Adrenal gland (tissue), 12 donors: ENCODE results near the gene HOXA1. TPM values are rescaled to one million over a fixed set of nuclear protein-coding genes. Genes with fewer than 3 reads are reported as not detected.

Experiments used
- DNase-seq, 7 donors: peaks; one replicate each; pipeline ENCODE4 v3.0.0-alpha.2; 2019 to 2020
- H3K27ac ChIP-seq, 5 donors: fragments of 200-600 bp; sonication (generic) in 4 of 5; 1 replicate in 3 of 5; 2 replicates in 2 of 5; pipeline versions ENCODE4 v1.5.1 to v1.8.0; 2016 to 2020; ENCODE audit warnings: mild to moderate bottlenecking in 1 of 5
- H3K27me3 ChIP-seq: fragments of 200-600 bp; 2 replicates; pipeline ENCODE4 v1.8.0; 2021
- H3K36me3 ChIP-seq, 2 donors: fragments of 200-600 bp; replicated peaks in 1 of 2; 1 replicate in 1 of 2; 2 replicates in 1 of 2; pipeline versions ENCODE4 v1.5.1 to v1.8.0; 2018 to 2022
- H3K4me1 ChIP-seq, 2 donors: fragments of 200-600 bp; replicated peaks in 1 of 2; 1 replicate in 1 of 2; 2 replicates in 1 of 2; pipeline versions ENCODE4 v1.5.1 to v1.8.0; 2018 to 2021
- H3K4me3 ChIP-seq, 4 donors: fragments of 200-600 bp; sonication (generic) in 3 of 4; one replicate each; pipeline ENCODE4 v1.5.1; 2016 to 2018
- H3K9me3 ChIP-seq, 3 donors: fragments of 200-600 bp; sonication (generic) in 1 of 3; replicated peaks in 1 of 3; 1 replicate in 2 of 3; 2 replicates in 1 of 3; pipeline versions ENCODE4 v1.5.1 to v1.8.0; 2016 to 2021
- POLR2A ChIP-seq, 2 donors: fragments of 450-650 bp; IDR thresholded peaks; one replicate each; pipeline ENCODE4 v1.6.1; 2017; ENCODE audit warnings: antibody characterized with exemption in 2 of 2, mild to moderate bottlenecking in 2 of 2, moderate library complexity in 1 of 2
- WGBS, 4 donors: extraction: QIAGEN DNeasy Blood & Tissue Kit in 2 of 4; methylation state at CpG; one replicate each; pipeline versions ENCODE4 v1.1.5 to v1.1.7; 2013 to 2017; 5-methylcytosine and 5-hydroxymethylcytosine counted together
- intact Hi-C, 2 donors: fragments of 100-400 bp; cut with DNase I; formaldehyde crosslinking; loops; one replicate each; pipeline versions ENCODE4 v1.14.1 to v1.15.0; 2022 to 2023
- polyA plus RNA-seq, 3 donors: library from polyadenylated mRNA; stranded (reverse); fragments of 200-250 nt in 2 of 3; fragments of 350-450 nt in 1 of 3; fragmentation: Illumina TruSeq in 1 of 3; extraction: RNeasy Lipid Tissue Mini Kit (QIAGEN cat#74804) in 1 of 3; gene quantifications; one replicate each; pipeline ENCODE4 v1.2.3, GENCODE V29; 2013 to 2014
- total RNA-seq, 9 donors: library from RNA; depleted of rRNA in 4 of 9; stranded (reverse); fragments of >200 nt in 4 of 9; fragments of 120-200 nt in 1 of 9; fragmentation: NEBNext Ultra II Directional in 1 of 9; extraction: Animal tissue kit (Norgen Biotek cat#: 25700) in 1 of 9; gene quantifications; one replicate each; pipeline versions ENCODE4 v1.1.0 to v1.2.4, GENCODE V29; 2013 to 2023
- TF ChIP-seq, protein P1 (sequence below), 6 experiments: fragments of 450-650 bp in 4 of 6; fragments of 200-600 bp in 2 of 6; sonication (generic) in 1 of 6; IDR thresholded peaks; 1 replicate in 5 of 6; 2 replicates in 1 of 6; pipeline versions ENCODE4 v1.5.1 to v1.8.0; 2016 to 2021; ENCODE audit warnings: antibody characterized with exemption in 6 of 6, mild to moderate bottlenecking in 2 of 6, moderate library complexity in 1 of 6
- donor health status: healthy with polysubstance abuse.
- donor health status: Bipolar disorder and iron deficiency.
- donor health status: DM: yes; HTN: yes; CAD: no.
- donor health status: DM: no; HTN: no; CAD: no.
- donor health status: DM: no; HTN: no; CAD: no.
- donor health status: DM: yes; HTN: yes; CAD: no.

Gene HOXA1
- total and polyA plus RNA-seq, 12 donors: 0.18 to 4.4 (median 0.90) TPM; not detected in 1

DNA sequence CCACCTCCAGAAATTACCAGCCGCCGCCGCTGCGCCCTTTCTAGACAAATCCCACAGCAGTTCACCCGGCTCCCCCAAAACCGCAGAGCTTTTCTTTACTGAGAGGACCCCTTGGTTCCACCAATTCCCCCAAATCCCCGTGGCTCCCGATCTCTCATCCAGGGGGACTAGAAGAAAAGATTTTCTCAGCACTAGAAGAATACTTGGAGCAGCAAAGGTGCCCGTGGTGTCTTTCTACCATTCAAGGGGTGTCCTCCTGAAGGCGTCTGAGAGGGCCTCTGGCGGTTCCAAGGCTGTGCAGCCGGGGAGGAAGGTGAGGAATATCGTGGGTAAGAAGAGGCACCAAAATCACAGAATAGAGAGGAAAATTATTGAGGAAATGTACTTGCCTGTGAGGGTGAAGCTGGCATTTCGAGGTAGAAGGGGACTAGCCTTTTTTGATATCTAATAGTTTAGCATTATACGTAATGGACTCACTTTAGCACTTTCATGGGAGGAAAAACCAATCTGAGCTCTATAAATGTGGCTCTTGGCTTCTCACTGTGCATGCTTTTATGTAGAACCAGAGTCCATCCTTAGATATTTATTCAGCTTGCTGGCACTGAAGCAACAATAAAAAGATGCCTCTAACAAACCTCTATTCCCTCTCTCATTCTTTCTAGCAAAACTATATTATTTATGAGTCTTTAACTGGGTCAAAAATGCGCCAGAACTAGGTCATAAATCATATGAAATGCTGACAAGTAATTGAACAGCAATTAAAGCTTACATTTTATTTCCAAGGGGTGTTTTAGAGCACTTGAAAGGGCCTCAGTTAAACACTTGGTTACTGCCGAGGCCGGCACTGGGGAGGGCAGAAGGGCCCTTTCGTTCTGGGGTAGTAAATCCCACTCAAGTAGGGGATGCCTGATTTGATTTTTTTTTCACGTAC, 20.5 kb upstream of the HOXA1 start:
- peaks cover 0 to 9% of the 10 kb centered on the region in 2 donors for H3K4me1 ChIP-seq
- intact Hi-C loops: no loop called here
- DNase-seq: peak in 2 of 7 donors; percentile 11 to 16
- WGBS, 4 donors: 60 to 69% (median 64%) methylated on average over 20 of the region's 20 CpGs
- H3K36me3 ChIP-seq: no peaks in the 10 kb centered on the region
- H3K27me3 ChIP-seq: no peaks in the 10 kb centered on the region
- peak overlapping the region in 1 of 4 donors; percentile 44 for H3K4me3 ChIP-seq
- TF ChIP-seq POLR2A (IDR thresholded peaks at IDR 0.05): no peak
- TF ChIP-seq, protein P1, sequence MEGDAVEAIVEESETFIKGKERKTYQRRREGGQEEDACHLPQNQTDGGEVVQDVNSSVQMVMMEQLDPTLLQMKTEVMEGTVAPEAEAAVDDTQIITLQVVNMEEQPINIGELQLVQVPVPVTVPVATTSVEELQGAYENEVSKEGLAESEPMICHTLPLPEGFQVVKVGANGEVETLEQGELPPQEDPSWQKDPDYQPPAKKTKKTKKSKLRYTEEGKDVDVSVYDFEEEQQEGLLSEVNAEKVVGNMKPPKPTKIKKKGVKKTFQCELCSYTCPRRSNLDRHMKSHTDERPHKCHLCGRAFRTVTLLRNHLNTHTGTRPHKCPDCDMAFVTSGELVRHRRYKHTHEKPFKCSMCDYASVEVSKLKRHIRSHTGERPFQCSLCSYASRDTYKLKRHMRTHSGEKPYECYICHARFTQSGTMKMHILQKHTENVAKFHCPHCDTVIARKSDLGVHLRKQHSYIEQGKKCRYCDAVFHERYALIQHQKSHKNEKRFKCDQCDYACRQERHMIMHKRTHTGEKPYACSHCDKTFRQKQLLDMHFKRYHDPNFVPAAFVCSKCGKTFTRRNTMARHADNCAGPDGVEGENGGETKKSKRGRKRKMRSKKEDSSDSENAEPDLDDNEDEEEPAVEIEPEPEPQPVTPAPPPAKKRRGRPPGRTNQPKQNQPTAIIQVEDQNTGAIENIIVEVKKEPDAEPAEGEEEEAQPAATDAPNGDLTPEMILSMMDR (IDR thresholded peaks at IDR 0.05): no peak
- no peaks in the 10 kb centered on the region for H3K9me3 ChIP-seq
- peak overlapping the region in 4 of 5 donors; percentile 53 to 91 (median 72) for H3K27ac ChIP-seq

DNA sequence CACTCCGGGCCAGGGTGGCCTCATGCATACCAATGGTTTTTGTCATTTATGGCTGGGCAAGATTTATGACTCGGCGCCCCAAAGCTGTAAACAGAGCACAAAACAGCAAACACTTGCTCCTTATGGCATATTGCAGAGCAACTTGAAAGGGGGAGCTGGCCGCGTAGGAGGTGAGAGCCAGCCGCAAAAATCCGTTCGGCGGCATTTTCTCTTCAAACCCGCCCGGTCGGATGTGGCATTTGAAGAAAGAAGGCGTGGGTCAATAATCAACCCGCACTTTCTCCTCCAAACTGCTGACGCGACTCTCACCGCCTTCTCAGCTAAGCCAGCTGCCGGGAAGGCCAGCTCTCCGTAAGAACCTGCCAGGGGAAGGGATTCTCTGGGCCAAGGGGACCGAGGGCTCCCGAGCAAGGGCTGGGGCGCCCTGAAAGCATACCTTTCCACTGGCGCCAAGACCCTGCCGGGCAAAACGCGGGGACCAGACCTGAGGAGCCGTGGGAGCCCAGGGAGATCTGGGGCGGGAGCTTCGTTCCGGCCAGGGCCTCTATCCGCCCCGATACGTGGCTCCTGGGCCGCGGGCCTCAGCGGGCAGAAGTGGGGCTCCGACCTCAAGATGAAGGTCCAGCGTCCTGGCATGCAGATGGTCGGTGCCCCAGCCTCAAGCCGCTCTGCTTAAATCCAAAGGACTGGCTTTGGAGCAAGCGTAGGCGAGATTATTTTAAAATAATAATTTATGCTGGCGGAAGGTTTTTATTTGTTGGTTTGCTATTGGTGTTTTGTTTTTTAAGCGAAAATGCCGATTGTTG, 19.6 kb upstream of the HOXA1 start:
- Histone ChIP-seq H3K36me3 (no peaks in the 10 kb centered on the region), H3K4me3 (peak overlapping the region in 2 of 4 donors; percentile 17 to 44), H3K27me3 (no peaks in the 10 kb centered on the region), H3K27ac (peak overlapping the region; percentile 30 to 91 (median 61)), H3K9me3 (no peaks in the 10 kb centered on the region), H3K4me1 (peaks cover 0 to 14% of the 10 kb centered on the region in 2 donors)
- WGBS, 4 donors: 48 to 77% (median 53%) methylated on average over 24 to 45 of the region's 45 CpGs
- no peak for TF ChIP-seq POLR2A (IDR thresholded peaks at IDR 0.05)
- TF ChIP-seq, protein P1 (IDR thresholded peaks at IDR 0.05): no peak
- DNase-seq: peak in 2 of 7 donors; percentile 18 to 23
- intact Hi-C loops: no loop called here

DNA sequence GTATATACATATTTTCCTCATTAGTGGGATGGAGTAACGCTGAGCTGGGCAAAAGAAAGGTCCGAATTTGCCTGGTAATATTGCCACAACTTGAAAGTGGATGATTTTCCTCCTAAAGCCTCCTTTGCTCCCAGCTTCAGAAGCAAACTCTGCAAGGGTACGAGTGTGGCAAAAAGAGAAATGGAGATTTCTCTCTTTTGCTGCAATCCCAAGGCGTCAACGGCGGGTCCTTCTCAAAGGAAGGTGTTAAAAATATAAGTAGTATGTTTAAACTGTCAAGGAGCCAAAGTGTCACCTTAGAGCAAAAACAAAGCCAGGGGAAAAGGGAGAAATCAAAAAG, 19.1 kb upstream of the HOXA1 start:
- WGBS, 4 donors: 54 to 70% (median 62%) methylated on average over 6 of the region's 6 CpGs
- H3K27me3 ChIP-seq: no peaks in the 10 kb centered on the region
- peak overlapping the region in 1 of 4 donors; percentile 44 for H3K4me3 ChIP-seq
- peak overlapping the region; percentile 30 to 91 (median 61) for H3K27ac ChIP-seq
- intact Hi-C loops: no loop called here
- H3K36me3 ChIP-seq: no peaks in the 10 kb centered on the region
- TF ChIP-seq, protein P1 (IDR thresholded peaks at IDR 0.05): no peak
- no peaks in the 10 kb centered on the region for H3K9me3 ChIP-seq
- peaks cover 0 to 14% of the 10 kb centered on the region in 2 donors for H3K4me1 ChIP-seq
- DNase-seq: no peak
